Measurements from ENCODE around the gene SLC39A9. TPM values are rescaled to one million over a fixed set of nuclear protein-coding genes. Genes with fewer than 3 reads are reported as not detected.

Gene SLC39A9
- total RNA-seq, 4 donors from 2014 or later, result 37.6 to 46.3 (median 42.3) TPM

- TF ChIP-seq POLR2A (IDR thresholded peaks at IDR 0.05; ENCODE audit: low read depth) (no peak), EP300 (IDR thresholded peaks at IDR 0.05) (no peak), POLR2AphosphoS5 (IDR thresholded peaks at IDR 0.05) (no peak)
- TF ChIP-seq, protein P1, sequence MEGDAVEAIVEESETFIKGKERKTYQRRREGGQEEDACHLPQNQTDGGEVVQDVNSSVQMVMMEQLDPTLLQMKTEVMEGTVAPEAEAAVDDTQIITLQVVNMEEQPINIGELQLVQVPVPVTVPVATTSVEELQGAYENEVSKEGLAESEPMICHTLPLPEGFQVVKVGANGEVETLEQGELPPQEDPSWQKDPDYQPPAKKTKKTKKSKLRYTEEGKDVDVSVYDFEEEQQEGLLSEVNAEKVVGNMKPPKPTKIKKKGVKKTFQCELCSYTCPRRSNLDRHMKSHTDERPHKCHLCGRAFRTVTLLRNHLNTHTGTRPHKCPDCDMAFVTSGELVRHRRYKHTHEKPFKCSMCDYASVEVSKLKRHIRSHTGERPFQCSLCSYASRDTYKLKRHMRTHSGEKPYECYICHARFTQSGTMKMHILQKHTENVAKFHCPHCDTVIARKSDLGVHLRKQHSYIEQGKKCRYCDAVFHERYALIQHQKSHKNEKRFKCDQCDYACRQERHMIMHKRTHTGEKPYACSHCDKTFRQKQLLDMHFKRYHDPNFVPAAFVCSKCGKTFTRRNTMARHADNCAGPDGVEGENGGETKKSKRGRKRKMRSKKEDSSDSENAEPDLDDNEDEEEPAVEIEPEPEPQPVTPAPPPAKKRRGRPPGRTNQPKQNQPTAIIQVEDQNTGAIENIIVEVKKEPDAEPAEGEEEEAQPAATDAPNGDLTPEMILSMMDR (IDR thresholded peaks at IDR 0.05), result no peak
- intact Hi-C loops (cut with DNase I), result no loop called here
- Histone ChIP-seq H3K27me3 (no peaks in the 10 kb centered on the region), H3K4me1 (peaks cover 0 to 14% (median 0%) of the 10 kb centered on the region in 4 donors), H3K4me3 (no peak overlapping the region), H3K9me3 (no peaks in the 10 kb centered on the region), H3K36me3 (peaks cover 15 to 42% (median 26%) of the 10 kb centered on the region in 4 donors), H3K27ac (replicated peaks in 1 of 4) (no peak overlapping the region)
- DNase-seq (ENCODE audit: extremely low spot score), result no peak
- 100% methylated on average over 4 of the region's 4 CpGs for WGBS
These were observed 24.8 kb downstream of the SLC39A9 start for GRCh38 chr14:69423279-69423678.

DNA sequence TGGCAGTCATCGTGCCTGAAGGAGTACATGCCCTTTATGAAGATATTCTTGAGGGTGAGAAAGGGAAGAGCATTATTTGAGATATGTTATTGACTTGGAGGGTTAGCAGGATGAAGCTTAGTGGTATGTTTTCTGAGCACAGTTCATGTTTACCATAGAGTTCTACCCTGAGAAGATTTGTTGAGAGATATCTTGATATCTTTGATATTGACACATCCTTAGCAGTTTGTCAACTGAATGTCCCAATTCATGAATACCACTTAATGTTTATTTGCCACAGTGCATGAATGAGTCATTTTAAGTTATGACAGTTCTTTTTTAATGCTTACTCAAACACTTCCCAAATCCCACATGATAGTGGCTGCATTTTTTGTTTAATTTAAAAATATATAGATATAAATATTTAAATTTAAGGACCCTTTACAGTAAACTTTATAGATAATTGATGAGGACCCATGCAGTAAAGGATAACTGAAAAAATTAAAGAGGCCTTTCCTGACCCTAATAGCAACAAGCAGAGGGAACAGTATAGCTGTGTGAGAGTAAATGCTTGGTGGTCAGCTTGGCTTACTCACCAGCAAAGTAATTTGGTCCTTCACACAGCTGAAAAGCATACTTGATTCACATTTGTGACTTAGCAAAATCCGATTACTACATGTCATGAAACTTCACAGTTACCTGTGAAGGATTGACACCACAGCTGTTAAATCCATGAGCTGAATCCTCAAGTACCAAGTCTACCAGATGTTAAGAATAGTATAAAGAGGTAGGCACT lies 25.8 kb downstream of the SLC39A9 start:
- TF ChIP-seq EP300 (IDR thresholded peaks at IDR 0.05), result no peak
- no peak for TF ChIP-seq POLR2A (IDR thresholded peaks at IDR 0.05; ENCODE audit: low read depth)
- no peak for TF ChIP-seq POLR2AphosphoS5 (IDR thresholded peaks at IDR 0.05)
- TF ChIP-seq, protein P1 (IDR thresholded peaks at IDR 0.05), result no peak
- no peaks in the 10 kb centered on the region for H3K27me3 ChIP-seq
- no peaks in the 10 kb centered on the region for H3K9me3 ChIP-seq
- H3K36me3 ChIP-seq, result peaks cover 15 to 42% (median 26%) of the 10 kb centered on the region in 4 donors
- H3K27ac ChIP-seq (replicated peaks in 1 of 4), result no peak overlapping the region
- 98% methylated on average over 2 of the region's 2 CpGs for WGBS
- H3K4me3 ChIP-seq, result no peak overlapping the region
- no peak for DNase-seq (ENCODE audit: extremely low spot score)
- intact Hi-C loops (cut with DNase I), result no loop called here
- peaks cover 0 to 14% (median 0%) of the 10 kb centered on the region in 4 donors for H3K4me1 ChIP-seq

DNA sequence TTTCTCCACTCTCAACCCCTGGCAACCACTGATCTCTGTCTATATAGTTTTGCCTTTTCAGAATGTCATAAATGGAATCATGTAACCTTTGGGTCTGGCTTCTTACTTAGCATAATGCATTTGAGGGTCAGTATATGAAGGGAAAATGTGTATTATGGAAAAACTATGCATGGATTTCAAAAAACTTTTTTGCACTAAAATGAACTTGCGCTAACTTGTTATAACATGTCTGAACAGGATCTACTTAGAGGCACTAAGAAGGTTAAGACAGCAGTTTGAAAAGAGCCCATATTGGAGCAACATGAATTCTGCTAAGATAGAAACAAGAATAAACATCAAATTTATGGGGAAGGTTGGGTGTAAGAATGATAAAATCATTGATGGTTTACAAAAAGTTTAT lies 29.1 kb downstream of the SLC39A9 start:
- no peaks in the 10 kb centered on the region for H3K27me3 ChIP-seq
- no peaks in the 10 kb centered on the region for H3K9me3 ChIP-seq
- whole genome bisulfite sequencing, result 92% methylated on average over 1 of the region's 1 CpG
- H3K36me3 ChIP-seq, result peaks cover 15 to 42% (median 24%) of the 10 kb centered on the region in 4 donors
- intact Hi-C loops (cut with DNase I), result no loop called here
- no peak for TF ChIP-seq EP300 (IDR thresholded peaks at IDR 0.05)
- TF ChIP-seq, protein P1 (IDR thresholded peaks at IDR 0.05), result no peak
- TF ChIP-seq POLR2AphosphoS5 (IDR thresholded peaks at IDR 0.05), result no peak
- no peak for TF ChIP-seq POLR2A (IDR thresholded peaks at IDR 0.05; ENCODE audit: low read depth)
- no peak overlapping the region for H3K4me3 ChIP-seq
- DNase-seq (ENCODE audit: extremely low spot score), result no peak
- H3K27ac ChIP-seq (replicated peaks in 1 of 4), result no peak overlapping the region
- H3K4me1 ChIP-seq, result no peaks in the 10 kb centered on the region

GRCh38 chr14:69428289-69428998 lies 30.0 kb downstream of the SLC39A9 start:
- intact Hi-C loops (cut with DNase I), result no loop called here
- DNase-seq (ENCODE audit: extremely low spot score), result no peak
- 89% methylated on average over 6 of the region's 6 CpGs for WGBS
- Histone ChIP-seq H3K4me1 (no peaks in the 10 kb centered on the region), H3K27ac (replicated peaks in 1 of 4) (no peak overlapping the region), H3K27me3 (no peaks in the 10 kb centered on the region), H3K4me3 (no peak overlapping the region), H3K9me3 (no peaks in the 10 kb centered on the region), H3K36me3 (peaks cover 15 to 42% (median 24%) of the 10 kb centered on the region in 4 donors)
- no peak for TF ChIP-seq POLR2A (IDR thresholded peaks at IDR 0.05; ENCODE audit: low read depth)
- no peak for TF ChIP-seq POLR2AphosphoS5 (IDR thresholded peaks at IDR 0.05)
- TF ChIP-seq, protein P1 (IDR thresholded peaks at IDR 0.05), result no peak
- TF ChIP-seq EP300 (IDR thresholded peaks at IDR 0.05), result no peak
